ACC112 (cell line): Measurements from ENCODE around the gene SDCBP2.

ENCODE experiments used
- H2AFZ ChIP-seq: fragments of 200-600 bp; sonication (generic); one replicate; pipeline ENCODE4 v1.6.0; 2017; ENCODE audit warnings: antibody characterized with exemption, low read length; ENCODE audit not compliant: unreplicated experiment
- H3K27ac ChIP-seq: fragments of 200-600 bp; sonication (generic); 2 replicates; pipeline ENCODE4 v1.5.1; 2014; ENCODE audit warnings: low read depth, mild to moderate bottlenecking, antibody characterized with exemption, low read length, moderate library complexity
- H3K27me3 ChIP-seq: fragments of 200-600 bp; sonication (generic); 2 replicates; pipeline ENCODE4 v1.6.1; 2014; ENCODE audit warnings: mild to moderate bottlenecking, antibody characterized with exemption, low read length, moderate library complexity, mixed read lengths; ENCODE audit not compliant: insufficient read depth
- H3K36me3 ChIP-seq: fragments of 200-600 bp; sonication (generic); 2 replicates; pipeline ENCODE4 v1.6.1; 2016; ENCODE audit warnings: mild to moderate bottlenecking, antibody characterized with exemption, low read length, moderate library complexity, mixed read lengths; ENCODE audit not compliant: insufficient read depth
- H3K4me1 ChIP-seq: fragments of 200-600 bp; sonication (generic); one replicate; pipeline ENCODE4 v1.6.1; 2016; ENCODE audit warnings: low read length, mixed read lengths; ENCODE audit not compliant: insufficient read depth, unreplicated experiment, control insufficient read depth
- H3K4me3 ChIP-seq: fragments of 200-600 bp; sonication (generic); 2 replicates; pipeline ENCODE4 v1.5.1; 2014; ENCODE audit warnings: mild to moderate bottlenecking, low read depth, low read length
- H3K79me2 ChIP-seq: fragments of 200-600 bp; sonication (generic); one replicate; pipeline ENCODE4 v1.6.0; 2016; ENCODE audit warnings: low read length; ENCODE audit not compliant: control insufficient read depth, unreplicated experiment, insufficient read depth

The SDCBP2 gene

DNA sequence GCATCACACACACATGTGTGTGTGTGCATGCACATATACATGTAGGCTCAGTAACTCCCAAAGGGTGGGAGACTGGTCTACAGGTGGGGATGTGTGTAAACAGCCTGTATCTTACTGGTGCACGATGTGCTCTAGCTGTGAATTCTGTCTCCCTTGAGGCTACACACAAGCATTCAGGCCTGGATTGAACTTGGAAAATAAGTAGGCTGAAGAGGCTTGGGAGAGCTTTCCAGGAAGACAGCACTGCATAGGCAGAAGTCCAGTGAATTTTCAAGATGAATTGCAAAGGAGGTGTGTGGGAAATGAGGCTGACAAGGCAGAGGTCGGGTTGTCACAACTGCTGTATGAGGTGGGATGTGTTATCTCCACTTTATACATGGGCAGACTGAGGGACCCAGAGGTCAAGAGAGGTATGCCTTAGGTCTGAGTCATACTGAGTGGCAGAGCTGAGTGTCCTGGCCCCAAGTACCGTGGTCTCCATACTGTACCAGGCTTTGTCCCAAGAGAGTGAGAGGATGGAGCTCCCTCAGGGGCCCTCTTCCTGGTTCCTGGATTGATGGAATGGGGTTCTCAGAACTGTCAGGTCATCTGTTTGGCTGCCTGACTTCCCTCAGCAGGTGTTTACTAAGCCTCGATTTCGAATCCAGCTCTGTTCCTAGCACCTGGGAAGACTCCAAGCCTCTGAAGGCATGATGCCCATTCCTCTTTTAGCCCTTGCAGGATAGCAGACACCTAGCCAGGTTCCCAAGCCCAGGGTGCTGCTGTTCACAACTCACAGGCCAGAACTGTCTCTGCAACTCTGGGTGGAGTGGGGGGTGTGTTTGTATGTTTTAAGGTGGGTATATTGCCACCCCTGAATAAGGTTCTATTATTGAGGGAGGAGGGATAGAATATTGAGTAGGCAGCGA is 48.5 kb downstream of the SDCBP2 start:
- no peak overlapping the region for H3K4me3 ChIP-seq
- H2AFZ ChIP-seq: no peak overlapping the region
- H3K27ac ChIP-seq: no peak overlapping the region
- no peaks in the 10 kb centered on the region for H3K79me2 ChIP-seq
- H3K4me1 ChIP-seq: peaks cover 11% of the 10 kb centered on the region
- H3K36me3 ChIP-seq: no peaks in the 10 kb centered on the region
- no peaks in the 10 kb centered on the region for H3K27me3 ChIP-seq

DNA sequence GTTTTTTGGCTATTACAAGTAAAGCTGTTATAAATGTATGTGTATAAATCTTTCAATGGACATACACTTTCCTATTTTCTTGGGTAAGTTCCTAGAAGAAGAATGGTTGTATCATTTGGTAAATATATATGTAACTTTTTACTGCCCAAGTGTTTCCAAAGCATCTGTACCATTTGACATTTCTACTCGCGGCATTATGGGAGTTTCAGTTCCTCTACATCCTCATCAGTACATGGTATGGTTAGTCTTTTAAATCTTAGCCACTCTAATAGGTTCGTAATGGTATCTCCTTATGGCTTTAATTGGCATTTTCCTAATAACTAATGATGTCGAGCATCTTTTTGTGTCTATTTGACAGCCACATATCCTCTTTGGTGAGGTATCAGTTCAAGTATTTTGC is 49.9 kb downstream of the SDCBP2 start:
- Histone ChIP-seq H3K27me3 (no peaks in the 10 kb centered on the region), H2AFZ (no peak overlapping the region), H3K79me2 (no peaks in the 10 kb centered on the region), H3K4me1 (peaks cover 11% of the 10 kb centered on the region), H3K4me3 (no peak overlapping the region), H3K36me3 (no peaks in the 10 kb centered on the region), H3K27ac (no peak overlapping the region)

DNA sequence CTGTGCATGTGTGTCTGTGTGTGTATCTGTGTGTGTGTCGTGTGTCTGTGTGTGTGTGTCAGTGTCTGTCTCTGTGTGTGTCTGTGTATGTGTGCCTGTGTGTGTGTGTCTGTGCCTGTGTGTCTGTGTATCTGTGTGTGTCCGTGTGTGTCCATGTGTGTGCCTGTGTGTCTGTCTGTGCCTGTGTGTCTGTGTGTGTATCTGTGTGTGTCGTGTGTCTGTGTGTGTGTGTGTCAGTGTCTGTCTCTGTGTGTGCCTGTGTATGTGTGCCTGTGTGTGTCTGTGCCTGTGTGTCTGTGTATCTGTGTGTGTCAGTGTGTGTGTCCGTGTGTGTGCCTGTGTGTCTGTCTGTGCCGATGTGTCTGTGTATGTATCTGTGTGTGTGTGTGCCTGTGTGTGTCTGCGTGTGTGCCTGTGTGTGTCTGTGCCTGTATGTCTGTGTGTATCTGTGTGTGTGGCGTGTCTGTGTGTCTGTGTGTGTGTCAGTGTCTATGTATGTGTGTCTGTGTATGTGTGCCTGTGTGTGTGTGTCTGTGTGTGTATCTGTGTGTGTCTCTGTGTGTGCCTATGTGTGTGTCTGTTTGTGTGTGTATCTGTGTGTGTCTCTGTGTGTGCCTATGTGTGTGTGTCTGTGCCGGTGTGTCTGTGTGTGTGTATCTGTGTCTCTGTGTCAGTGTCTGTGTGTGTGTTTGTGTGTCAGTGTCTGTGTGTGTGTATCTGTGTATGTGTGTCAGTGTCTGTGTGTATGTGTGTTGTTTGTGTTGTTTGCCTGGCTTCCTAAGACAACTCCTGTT is 51.2 kb downstream of the SDCBP2 start:
- Histone ChIP-seq H3K79me2 (no peaks in the 10 kb centered on the region), H3K4me3 (no peak overlapping the region), H2AFZ (no peak overlapping the region), H3K4me1 (peaks cover 11% of the 10 kb centered on the region), H3K27me3 (no peaks in the 10 kb centered on the region), H3K27ac (no peak overlapping the region), H3K36me3 (no peaks in the 10 kb centered on the region)

DNA sequence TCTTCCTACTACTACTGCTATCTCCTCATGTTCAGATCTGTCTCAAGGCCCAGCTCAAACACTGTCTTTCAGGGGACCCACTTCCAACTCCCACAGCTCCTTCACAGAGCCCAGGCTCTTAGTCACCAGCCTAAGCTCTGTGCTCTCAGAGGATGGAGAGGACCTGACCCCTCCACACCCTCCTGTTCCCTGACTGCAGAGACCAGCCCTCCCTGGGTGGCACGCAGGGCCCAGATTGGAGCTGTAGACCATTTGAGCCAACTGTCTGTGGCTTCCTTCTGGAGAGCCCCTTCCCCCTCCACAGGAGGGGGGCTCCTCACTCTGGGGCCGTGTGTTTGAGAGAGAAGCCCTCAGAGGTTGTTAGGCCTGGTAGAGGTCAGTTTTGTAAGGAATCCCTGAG is 53.0 kb downstream of the SDCBP2 start:
- Histone ChIP-seq H3K36me3 (no peaks in the 10 kb centered on the region), H3K79me2 (no peaks in the 10 kb centered on the region)

DNA sequence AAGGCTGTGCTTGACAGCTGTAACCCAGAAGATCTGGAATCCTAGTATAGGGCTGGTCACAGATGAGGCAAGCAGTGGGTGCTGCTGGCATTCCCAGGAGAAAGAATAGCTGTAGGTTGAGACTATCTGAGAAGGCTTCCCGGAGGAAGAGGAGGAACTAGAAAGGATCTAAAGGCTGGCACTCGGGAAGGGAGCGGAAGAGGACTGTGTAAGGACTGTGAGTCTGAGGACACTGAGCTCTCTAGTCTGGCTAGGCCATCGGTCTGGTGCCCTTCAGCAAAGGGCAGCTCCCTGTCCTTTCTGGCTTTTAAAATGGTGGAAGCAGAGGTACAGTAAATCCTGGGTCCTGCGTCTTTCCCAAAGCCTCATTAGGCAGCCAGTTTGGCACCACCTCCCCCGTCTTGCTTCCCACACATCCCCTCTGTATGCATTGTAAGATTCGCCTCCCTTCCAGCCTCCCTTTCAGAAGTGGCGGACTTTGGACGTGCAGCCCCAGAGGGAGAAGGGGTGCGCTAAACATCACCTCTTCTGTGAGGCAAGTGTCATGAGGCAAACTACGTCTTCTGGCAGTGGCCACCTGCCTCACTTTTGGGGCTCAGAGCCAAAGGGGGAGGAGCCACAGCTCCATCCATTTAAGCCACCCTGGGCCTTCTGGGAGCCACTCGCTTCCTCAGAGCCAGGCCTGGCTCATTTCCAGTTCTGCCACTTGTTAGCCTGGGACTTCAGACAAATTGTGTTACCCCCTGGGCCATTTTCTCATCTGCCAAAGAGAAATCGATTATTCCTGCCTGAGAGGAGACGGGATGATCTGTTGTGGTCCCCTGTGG is 54.2 kb downstream of the SDCBP2 start:
- Histone ChIP-seq H3K27ac (no peak overlapping the region), H3K27me3 (no peaks in the 10 kb centered on the region), H2AFZ (no peak overlapping the region), H3K79me2 (no peaks in the 10 kb centered on the region), H3K4me1 (peaks cover under 1% of the 10 kb centered on the region), H3K4me3 (no peak overlapping the region), H3K36me3 (no peaks in the 10 kb centered on the region)

More for the DNA sequence above, 53.0 kb downstream of the SDCBP2 start:
- Histone ChIP-seq H3K4me3 (no peak overlapping the region), H3K4me1 (peaks cover 11% of the 10 kb centered on the region), H3K27ac (no peak overlapping the region), H3K27me3 (no peaks in the 10 kb centered on the region), H2AFZ (no peak overlapping the region)

DNA sequence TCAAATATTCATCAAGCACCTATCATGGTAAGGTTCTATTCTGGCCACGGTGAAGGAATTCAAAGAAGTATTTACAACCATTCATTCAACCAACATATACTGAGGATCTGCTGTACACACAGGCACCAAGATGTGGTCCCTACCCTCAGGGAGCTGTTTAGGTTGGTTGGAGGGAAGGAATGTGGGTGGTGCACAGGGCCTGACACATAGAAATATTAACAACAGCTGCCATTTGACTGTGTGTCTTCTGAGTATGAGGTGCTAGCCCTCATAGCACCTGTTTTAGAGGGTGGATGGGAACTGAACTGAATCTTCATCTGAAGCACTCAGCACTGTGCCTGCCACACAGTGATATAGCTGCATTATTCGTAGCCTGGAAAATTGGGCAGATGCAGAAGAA is 55.6 kb downstream of the SDCBP2 start:
- H3K27ac ChIP-seq: no peak overlapping the region
- H3K4me3 ChIP-seq: no peak overlapping the region

DNA sequence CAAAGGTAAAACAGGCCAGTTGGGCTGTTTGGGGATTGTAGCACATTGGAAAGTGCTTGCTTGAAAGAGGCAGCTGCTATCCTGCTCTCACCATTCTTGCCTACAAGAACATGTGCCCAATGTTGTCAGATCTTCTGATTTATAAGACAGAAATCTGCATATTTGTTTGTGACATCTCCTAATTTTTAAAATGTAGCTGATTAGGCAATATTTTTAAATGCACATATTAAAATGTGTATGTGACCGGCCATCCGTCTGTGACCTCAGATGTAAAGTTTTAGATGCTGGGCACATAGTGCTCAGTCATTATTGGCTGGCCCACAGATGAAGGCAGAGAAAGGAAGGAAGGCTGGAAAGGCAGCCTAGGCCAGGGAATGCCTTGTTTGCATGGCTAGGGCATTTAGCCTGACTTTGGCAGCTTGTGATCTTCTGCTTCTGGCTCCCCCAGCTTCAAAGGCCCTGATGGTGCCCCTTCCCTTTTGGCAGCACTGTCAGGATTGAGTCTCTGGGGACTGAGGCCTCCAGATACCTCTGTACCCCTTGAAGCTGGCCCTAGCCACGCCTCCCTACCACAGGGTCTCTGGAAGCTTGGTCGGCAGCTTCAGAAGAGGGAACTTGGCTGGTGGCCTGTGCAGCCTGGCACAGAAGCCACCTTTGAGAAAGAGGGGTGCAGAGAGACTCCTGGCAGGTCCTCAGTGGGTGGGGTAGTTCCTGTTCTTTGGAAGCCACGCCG is 56.4 kb downstream of the SDCBP2 start:
- no peak overlapping the region for H3K4me3 ChIP-seq
- H3K4me1 ChIP-seq: no peaks in the 10 kb centered on the region

More for the DNA sequence above, 55.6 kb downstream of the SDCBP2 start:
- Histone ChIP-seq H3K27me3 (no peaks in the 10 kb centered on the region), H3K4me1 (no peaks in the 10 kb centered on the region), H3K79me2 (no peaks in the 10 kb centered on the region), H2AFZ (no peak overlapping the region), H3K36me3 (no peaks in the 10 kb centered on the region; the same call in 1 of the 2 replicates)

DNA sequence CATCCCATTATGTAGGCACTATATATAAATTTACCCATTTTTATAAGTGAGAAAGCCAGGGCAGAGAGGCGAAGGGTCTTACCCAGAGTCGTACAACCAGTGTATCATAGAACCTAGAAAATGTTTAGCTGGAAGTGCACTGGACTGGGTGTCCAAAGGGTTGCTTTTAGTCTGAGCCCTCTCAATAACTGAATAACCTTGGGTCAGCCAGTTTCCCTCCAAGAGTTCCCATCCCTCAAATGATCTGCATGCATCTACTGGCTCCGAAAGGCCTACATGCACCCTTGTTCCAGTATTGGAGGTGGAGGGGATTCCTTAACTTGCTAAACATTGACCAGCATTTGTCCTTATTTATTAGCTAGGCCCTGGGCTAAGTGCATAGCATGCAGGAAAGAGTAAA is 59.1 kb downstream of the SDCBP2 start:
- H3K4me1 ChIP-seq: peaks cover 9% of the 10 kb centered on the region
- H3K36me3 ChIP-seq: no peaks in the 10 kb centered on the region; the same call in 1 of the 2 replicates
- H3K27me3 ChIP-seq: no peaks in the 10 kb centered on the region
- no peak overlapping the region for H3K4me3 ChIP-seq
- no peak overlapping the region for H3K27ac ChIP-seq
- no peaks in the 10 kb centered on the region for H3K79me2 ChIP-seq
- H2AFZ ChIP-seq: no peak overlapping the region

More for the DNA sequence above, 56.4 kb downstream of the SDCBP2 start:
- Histone ChIP-seq H2AFZ (no peak overlapping the region), H3K79me2 (no peaks in the 10 kb centered on the region), H3K36me3 (no peaks in the 10 kb centered on the region; the same call in 1 of the 2 replicates), H3K27me3 (no peaks in the 10 kb centered on the region), H3K27ac (no peak overlapping the region)

DNA sequence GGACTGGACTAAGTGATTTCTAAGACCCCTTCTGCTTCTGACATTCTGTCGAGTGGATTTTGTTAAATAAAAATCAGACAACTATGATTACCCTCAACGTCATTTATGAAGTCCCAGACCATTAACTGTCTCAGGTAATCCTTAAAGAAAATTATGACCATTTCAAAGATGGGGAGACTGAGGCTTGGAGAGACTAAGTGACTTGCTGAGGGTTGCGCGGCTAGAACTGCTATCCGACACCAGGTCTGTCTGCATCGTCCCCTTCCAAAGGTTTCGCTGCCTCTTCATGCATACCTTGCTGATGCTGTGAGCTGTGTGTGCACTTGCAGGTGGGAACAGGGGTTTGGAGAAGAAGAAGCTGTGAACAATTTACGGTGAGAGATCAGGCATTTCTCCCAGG is 59.7 kb downstream of the SDCBP2 start:
- Histone ChIP-seq H3K4me3 (no peak overlapping the region), H3K27me3 (no peaks in the 10 kb centered on the region), H2AFZ (no peak overlapping the region), H3K27ac (no peak overlapping the region), H3K79me2 (no peaks in the 10 kb centered on the region), H3K36me3 (no peaks in the 10 kb centered on the region; the same call in 1 of the 2 replicates), H3K4me1 (peaks cover 12% of the 10 kb centered on the region)
